GM23248 (cell line): Measurements from ENCODE around the gene STARD7.

Experiments used
- EZH2 ChIP-seq: fragments of 200-600 bp; sonication (generic); IDR thresholded peaks from 2 replicates; pipeline ENCODE4 v1.6.1; 2018; ENCODE audit warnings: antibody characterized with exemption, mild to moderate bottlenecking; ENCODE audit not compliant: insufficient read depth, poor library complexity, severe bottlenecking
- EZH2phosphoT487 ChIP-seq: fragments of 200-600 bp; sonication (generic); IDR thresholded peaks from 2 replicates; pipeline ENCODE4 v1.6.1; 2018; ENCODE audit warnings: antibody characterized with exemption, moderate library complexity, mild to moderate bottlenecking, low read depth; ENCODE audit not compliant: insufficient read depth

DNA sequence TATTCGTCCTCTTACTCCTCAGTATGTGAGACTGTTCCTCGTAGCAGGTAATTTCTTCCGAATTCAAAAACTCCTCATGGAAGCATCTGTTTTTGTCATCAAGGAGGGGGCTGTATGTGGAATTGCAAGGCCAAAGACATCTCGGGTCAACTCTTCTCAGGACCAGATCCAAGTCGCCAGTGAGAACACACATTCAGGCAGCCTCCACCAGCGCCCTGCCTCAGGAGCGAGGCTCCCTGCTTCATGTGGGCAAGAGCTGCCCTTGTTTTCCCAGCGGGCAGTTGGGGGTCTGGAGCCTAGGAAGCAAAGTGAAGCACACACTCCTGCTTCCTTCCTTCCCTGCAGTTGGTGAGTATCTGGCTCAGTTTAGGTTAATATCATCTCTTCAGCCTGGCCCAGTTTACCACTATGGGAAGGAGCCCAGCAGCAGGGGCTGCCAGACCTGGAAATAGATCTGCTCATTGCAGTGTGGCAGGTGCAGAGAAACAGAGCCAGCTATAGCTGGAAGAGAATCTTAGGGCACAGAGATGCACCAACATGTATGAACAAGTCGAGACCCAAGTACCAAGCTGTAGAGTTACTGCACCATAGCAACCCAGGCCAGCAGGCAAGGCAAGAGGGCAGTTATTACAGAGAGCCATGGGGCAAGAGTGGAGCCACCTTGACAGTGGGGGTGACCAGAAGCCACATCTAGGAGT is 31.9 kb upstream of the STARD7 start:
- no peak for TF ChIP-seq EZH2
- TF ChIP-seq EZH2phosphoT487, result no peak
